Panc1 (cell line): ENCODE data around the gene PIP5K1A. TPM values are rescaled to one million over a fixed set of nuclear protein-coding genes. Genes with fewer than 3 reads are reported as not detected.

ENCODE experiments used
- ATAC-seq: fragments of 200-7000 bp; cut with Tn5 transposase; 2 replicates; pipeline ENCODE4 v1.9.1; 2020; ENCODE audit warnings: mild to moderate bottlenecking, moderate library complexity
- BruUV-seq: library from RNA; stranded (reverse); fragments of 400-500 nt; replicated peaks from 2 replicates; lab custom pipeline; 2021; lab: Mats Ljungman, UMichigan
- CTCF ChIA-PET: fragments of 300-600 bp; sonication (Branson Sonifier 250); formaldehyde crosslinking; loops from one replicate; lab custom pipeline; 2022; ENCODE audit warnings: antibody characterized with exemption; lab: Charles Lee
- POLR2A ChIA-PET: fragments of 300-600 bp; sonication (Branson Sonifier 250); formaldehyde crosslinking; loops from one replicate; lab custom pipeline; 2022; ENCODE audit warnings: antibody characterized with exemption; lab: Charles Lee
- DNase-seq: peaks from one replicate; pipeline ENCODE4 v3.0.0-alpha.2; 2010; ENCODE audit warnings: low read depth, low spot score
- H3K27ac ChIP-seq: 2 replicates; pipeline ENCODE4 v1.5.1; 2011; ENCODE audit warnings: mild to moderate bottlenecking, low read length, inconsistent platforms
- H3K27me3 ChIP-seq: fragments of 200-500 bp; sonication (Bioruptor generic); 2 replicates; pipeline ENCODE4 v1.6.0; 2014; ENCODE audit warnings: low read length, inconsistent platforms; ENCODE audit not compliant: control insufficient read depth, insufficient read depth
- H3K36me3 ChIP-seq: fragments of 200-500 bp; sonication (Bioruptor generic); 2 replicates; pipeline ENCODE4 v1.5.1; 2014; ENCODE audit warnings: inconsistent platforms, mild to moderate bottlenecking, low read length, moderate library complexity; ENCODE audit not compliant: control insufficient read depth, insufficient read depth
- H3K4me1 ChIP-seq: 2 replicates; pipeline ENCODE4 v1.5.1; 2011; ENCODE audit warnings: inconsistent platforms, mild to moderate bottlenecking, low read length, moderate library complexity; ENCODE audit not compliant: control insufficient read depth, insufficient read depth
- H3K4me3 ChIP-seq, 2 experiments: 2 replicates each; pipeline ENCODE4 v1.5.1; 2011 to 2012; ENCODE audit warnings: low read depth in 2 of 2, low read length in 2 of 2, mild to moderate bottlenecking in 2 of 2, inconsistent platforms in 1 of 2, moderate library complexity in 1 of 2
- H3K9me3 ChIP-seq: fragments of 200-500 bp; sonication (Bioruptor generic); 2 replicates; pipeline ENCODE4 v1.5.1; 2014; ENCODE audit warnings: low read depth, mild to moderate bottlenecking, inconsistent platforms, low read length, moderate library complexity; ENCODE audit not compliant: control insufficient read depth, insufficient read depth
- CTCF ChIP-seq: fragments of 450-650 bp; IDR thresholded peaks from 2 replicates; pipeline ENCODE4 v1.5.1; 2017; ENCODE audit warnings: mild to moderate bottlenecking
- POLR2AphosphoS5 ChIP-seq: IDR thresholded peaks from 2 replicates; pipeline ENCODE4 v1.6.1; 2012; ENCODE audit warnings: mild to moderate bottlenecking, low read depth, low read length, moderate library complexity
- REST ChIP-seq, 2 experiments: IDR thresholded peaks; 2 replicates each; pipeline ENCODE4 v1.6.1; 2011 to 2012; ENCODE audit warnings: low read depth in 2 of 2, control low read depth in 1 of 2, low read length in 1 of 2, mild to moderate bottlenecking in 1 of 2, moderate library complexity in 1 of 2; ENCODE audit not compliant: insufficient read depth in 1 of 2
- SIN3A ChIP-seq: IDR thresholded peaks from 2 replicates; pipeline ENCODE4 v1.6.1; 2012; ENCODE audit warnings: low read depth, mild to moderate bottlenecking, low read length, moderate library complexity, borderline replicate concordance; ENCODE audit not compliant: insufficient read depth
- TCF7L2 ChIP-seq: IDR thresholded peaks from 2 replicates; pipeline ENCODE4 v1.6.1; 2011; ENCODE audit warnings: mild to moderate bottlenecking, low read depth, low read length, inconsistent platforms
- in situ Hi-C: cut with HindIII; loops from 2 replicates; pipeline ENCODE4 v1.10.0; 2016; ENCODE audit warnings: low sequenced_read_pairs, low pct_unique_long_range_greater_than_20kb
- intact Hi-C: fragments of 100-400 bp; cut with micrococcal nuclease; formaldehyde crosslinking; loops from one replicate; pipeline ENCODE4 v1.10.0; 2022; ENCODE audit not compliant: unreplicated experiment
- total RNA-seq: library from RNA; stranded (reverse); gene quantifications from one replicate; pipeline ENCODE4 v1.2.1, GENCODE V29; 2021; ENCODE audit not compliant: unreplicated experiment

PIP5K1A gene
- total RNA-seq, 1 experiment from 2014 or later: 78.9 TPM

- Histone ChIP-seq H3K36me3 (peaks cover 27% of the 10 kb centered on the region), H3K4me1 (peaks cover 3% of the 10 kb centered on the region; the same call in 1 of the 2 replicates), H3K4me3 (no peak overlapping the region), H3K27ac (no peak overlapping the region), H3K27me3 (no peaks in the 10 kb centered on the region), H3K9me3 (no peaks in the 10 kb centered on the region)
- CTCF ChIA-PET: interaction anchor here (0.7 to 1.9 kb wide), 5 partner anchors 35 to 181 kb away, joined by 3 to 14 read pairs (median 3); partner anchors contain the start of gene GABPB2
- POLR2A ChIA-PET: interaction anchor here (0.6 to 1.2 kb wide), 3 partner anchors 9 to 62 kb away, joined by 3 to 4 read pairs (median 4); partner anchors contain the start of gene VPS72
- no TSS peak for BruUV-seq
- ATAC-seq (peak; percentile 71), DNase-seq (peak; percentile 58)
- no peak for TF ChIP-seq POLR2AphosphoS5
- TF ChIP-seq CTCF: peak; percentile 89
- no peak for TF ChIP-seq REST (IDR thresholded peaks at IDR 0.05; ENCODE audit: insufficient read depth in 1 of 2, low read depth in 2 of 2, low read length in 1 of 2)
- in situ Hi-C loops (no loop called here), intact Hi-C loops (loop anchor here (5.0 kb wide), 1 partner anchor 55 kb away; the partner anchor contains the start of gene PIP5K1A)
These were observed 53.5 kb downstream of the PIP5K1A start for GRCh38 chr1:151251656-151252470.

- no peak for TF ChIP-seq CTCF
- peak; percentile 87; the same call in 1 of the 2 replicates for TF ChIP-seq SIN3A
- peak; percentile 95 for TF ChIP-seq POLR2AphosphoS5
- no peak for TF ChIP-seq REST (IDR thresholded peaks at IDR 0.05; ENCODE audit: insufficient read depth in 1 of 2, low read depth in 2 of 2, low read length in 1 of 2)
- TF ChIP-seq TCF7L2: peak; percentile 43; the same call in 1 of the 2 replicates
- ATAC-seq: peak; percentile 98
- peak; percentile 93 for DNase-seq
- CTCF ChIA-PET: interaction anchor here (0.6 to 0.8 kb wide), 2 partner anchors 87 to 739 kb away, joined by 5 to 6 read pairs; partner anchors contain the start of gene FALEC
- H3K27me3 ChIP-seq: no peaks in the 10 kb centered on the region
- peak within 1 kb of the TSS; percentile 60 to 68 for H3K4me3 ChIP-seq
- H3K36me3 ChIP-seq: peaks cover 10% of the 10 kb centered on the region; the same call in 1 of the 2 replicates
- POLR2A ChIA-PET: interaction anchor here (0.6 to 1.3 kb wide), 6 partner anchors 27 to 256 kb away, joined by 3 to 10 read pairs (median 4); partner anchors contain the start of genes VPS72 and ZNF687
- peaks cover 3% of the 10 kb centered on the region; the same call in 1 of the 2 replicates for H3K4me1 ChIP-seq
- in situ Hi-C loops (no loop called here), intact Hi-C loops (loop anchor here (5.0 kb wide), 1 partner anchor 57 kb away; the partner anchor contains the start of gene PIP5K1A)
- peak within 1 kb of the TSS; percentile 84 for H3K27ac ChIP-seq
- BruUV-seq: no TSS peak
- H3K9me3 ChIP-seq: no peaks in the 10 kb centered on the region
These were observed 56.2 kb downstream of the PIP5K1A start, which contains the start of gene PSMD4 for GRCh38 chr1:151254217-151255213. TSS of gene PSMD4 (plus strand) at chr1:151254734. CDS start at chr1:151254783, 49 bp downstream.
